Endothelial cell of umbilical vein (primary cell): ENCODE results near the gene SETMAR.

Experiments
- MYC ChIP-seq: IDR thresholded peaks from one replicate; pipeline ENCODE4 v1.6.1; 2011; ENCODE audit warnings: mild to moderate bottlenecking, low read depth, low read length
- POLR2A ChIP-seq: IDR thresholded peaks from 2 replicates; pipeline ENCODE4 v1.6.1; 2012; ENCODE audit warnings: low read depth, mild to moderate bottlenecking, control low read depth, low read length
- POLR2AphosphoS5 ChIP-seq: IDR thresholded peaks from 2 replicates; pipeline ENCODE4 v1.6.1; 2012; ENCODE audit warnings: low read depth, mild to moderate bottlenecking, control low read depth, low read length, moderate library complexity; ENCODE audit not compliant: insufficient read depth
- TF ChIP-seq, protein P1 (sequence below), 2 donors: IDR thresholded peaks; 1 replicate in 1 of 2; 2 replicates in 1 of 2; pipeline ENCODE4 v1.5.1; 2011; ENCODE audit warnings: low read length in 2 of 2, mild to moderate bottlenecking in 2 of 2, moderate library complexity in 2 of 2, control low read depth in 1 of 2, inconsistent platforms in 1 of 2, low read depth in 1 of 2; ENCODE audit not compliant: insufficient read depth in 1 of 2; ENCODE audit errors: extremely low read depth in 1 of 2
- TF ChIP-seq, protein P2 (sequence below): IDR thresholded peaks from 2 replicates; pipeline ENCODE4 v1.6.1; 2011; ENCODE audit not compliant: insufficient read depth, insufficient read length

DNA sequence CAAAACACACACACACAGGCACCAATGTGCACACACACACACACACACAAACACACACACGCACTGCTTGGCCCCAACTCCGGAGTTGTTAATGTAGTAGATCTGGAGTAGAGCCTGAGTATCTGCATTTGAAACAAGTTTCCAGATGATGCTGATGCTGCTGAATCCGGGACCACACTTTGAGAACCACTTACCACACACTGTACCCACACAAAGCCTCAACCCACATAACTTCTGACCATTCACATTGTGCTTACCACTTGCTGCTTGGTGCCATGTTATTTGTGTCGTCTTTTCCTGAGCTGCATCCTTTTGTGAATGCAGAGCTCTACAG, 36.9 kb downstream of the SETMAR start:
- TF ChIP-seq MYC (no peak), POLR2A (no peak), POLR2AphosphoS5 (no peak)
- TF ChIP-seq, protein P1, sequence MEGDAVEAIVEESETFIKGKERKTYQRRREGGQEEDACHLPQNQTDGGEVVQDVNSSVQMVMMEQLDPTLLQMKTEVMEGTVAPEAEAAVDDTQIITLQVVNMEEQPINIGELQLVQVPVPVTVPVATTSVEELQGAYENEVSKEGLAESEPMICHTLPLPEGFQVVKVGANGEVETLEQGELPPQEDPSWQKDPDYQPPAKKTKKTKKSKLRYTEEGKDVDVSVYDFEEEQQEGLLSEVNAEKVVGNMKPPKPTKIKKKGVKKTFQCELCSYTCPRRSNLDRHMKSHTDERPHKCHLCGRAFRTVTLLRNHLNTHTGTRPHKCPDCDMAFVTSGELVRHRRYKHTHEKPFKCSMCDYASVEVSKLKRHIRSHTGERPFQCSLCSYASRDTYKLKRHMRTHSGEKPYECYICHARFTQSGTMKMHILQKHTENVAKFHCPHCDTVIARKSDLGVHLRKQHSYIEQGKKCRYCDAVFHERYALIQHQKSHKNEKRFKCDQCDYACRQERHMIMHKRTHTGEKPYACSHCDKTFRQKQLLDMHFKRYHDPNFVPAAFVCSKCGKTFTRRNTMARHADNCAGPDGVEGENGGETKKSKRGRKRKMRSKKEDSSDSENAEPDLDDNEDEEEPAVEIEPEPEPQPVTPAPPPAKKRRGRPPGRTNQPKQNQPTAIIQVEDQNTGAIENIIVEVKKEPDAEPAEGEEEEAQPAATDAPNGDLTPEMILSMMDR (IDR thresholded peaks at IDR 0.05; ENCODE audit: extremely low read depth in 1 of 2, insufficient read depth in 1 of 2, low read depth in 1 of 2, low read length in 2 of 2), result no peak
- TF ChIP-seq, protein P2, sequence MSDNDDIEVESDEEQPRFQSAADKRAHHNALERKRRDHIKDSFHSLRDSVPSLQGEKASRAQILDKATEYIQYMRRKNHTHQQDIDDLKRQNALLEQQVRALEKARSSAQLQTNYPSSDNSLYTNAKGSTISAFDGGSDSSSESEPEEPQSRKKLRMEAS, result no peak
